Epithelial cell of proximal tubule (primary cell): Measurements from ENCODE around the gene C8G. TPM values are rescaled to one million over a fixed set of nuclear protein-coding genes. Genes with fewer than 3 reads are reported as not detected.

Experiments
- DNase-seq: peaks from one replicate; pipeline ENCODE4 v3.0.0-alpha.2; 2011; ENCODE audit warnings: low read depth
- H3K4me3 ChIP-seq: 2 replicates; pipeline ENCODE4 v1.5.1; 2011; ENCODE audit warnings: low read depth, mild to moderate bottlenecking, low read length
- total RNA-seq: library from RNA; depleted of rRNA; stranded (reverse); fragments of >200 nt; gene quantifications from 2 replicates; pipeline ENCODE4 v1.2.3, GENCODE V29; 2015
- TF ChIP-seq, protein P1 (sequence below): conservative IDR thresholded peaks from 2 replicates; pipeline ENCODE4 v1.5.1; 2012; ENCODE audit warnings: low read depth, mild to moderate bottlenecking, low read length

Gene C8G
- total RNA-seq, 1 donor from 2014 or later, result not detected

- no peak overlapping the region for H3K4me3 ChIP-seq
- no peak for DNase-seq
- TF ChIP-seq, protein P1, sequence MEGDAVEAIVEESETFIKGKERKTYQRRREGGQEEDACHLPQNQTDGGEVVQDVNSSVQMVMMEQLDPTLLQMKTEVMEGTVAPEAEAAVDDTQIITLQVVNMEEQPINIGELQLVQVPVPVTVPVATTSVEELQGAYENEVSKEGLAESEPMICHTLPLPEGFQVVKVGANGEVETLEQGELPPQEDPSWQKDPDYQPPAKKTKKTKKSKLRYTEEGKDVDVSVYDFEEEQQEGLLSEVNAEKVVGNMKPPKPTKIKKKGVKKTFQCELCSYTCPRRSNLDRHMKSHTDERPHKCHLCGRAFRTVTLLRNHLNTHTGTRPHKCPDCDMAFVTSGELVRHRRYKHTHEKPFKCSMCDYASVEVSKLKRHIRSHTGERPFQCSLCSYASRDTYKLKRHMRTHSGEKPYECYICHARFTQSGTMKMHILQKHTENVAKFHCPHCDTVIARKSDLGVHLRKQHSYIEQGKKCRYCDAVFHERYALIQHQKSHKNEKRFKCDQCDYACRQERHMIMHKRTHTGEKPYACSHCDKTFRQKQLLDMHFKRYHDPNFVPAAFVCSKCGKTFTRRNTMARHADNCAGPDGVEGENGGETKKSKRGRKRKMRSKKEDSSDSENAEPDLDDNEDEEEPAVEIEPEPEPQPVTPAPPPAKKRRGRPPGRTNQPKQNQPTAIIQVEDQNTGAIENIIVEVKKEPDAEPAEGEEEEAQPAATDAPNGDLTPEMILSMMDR, result no peak
These were observed 35.8 kb downstream of the C8G start for GRCh38 chr9:136980669-136981478.

DNA sequence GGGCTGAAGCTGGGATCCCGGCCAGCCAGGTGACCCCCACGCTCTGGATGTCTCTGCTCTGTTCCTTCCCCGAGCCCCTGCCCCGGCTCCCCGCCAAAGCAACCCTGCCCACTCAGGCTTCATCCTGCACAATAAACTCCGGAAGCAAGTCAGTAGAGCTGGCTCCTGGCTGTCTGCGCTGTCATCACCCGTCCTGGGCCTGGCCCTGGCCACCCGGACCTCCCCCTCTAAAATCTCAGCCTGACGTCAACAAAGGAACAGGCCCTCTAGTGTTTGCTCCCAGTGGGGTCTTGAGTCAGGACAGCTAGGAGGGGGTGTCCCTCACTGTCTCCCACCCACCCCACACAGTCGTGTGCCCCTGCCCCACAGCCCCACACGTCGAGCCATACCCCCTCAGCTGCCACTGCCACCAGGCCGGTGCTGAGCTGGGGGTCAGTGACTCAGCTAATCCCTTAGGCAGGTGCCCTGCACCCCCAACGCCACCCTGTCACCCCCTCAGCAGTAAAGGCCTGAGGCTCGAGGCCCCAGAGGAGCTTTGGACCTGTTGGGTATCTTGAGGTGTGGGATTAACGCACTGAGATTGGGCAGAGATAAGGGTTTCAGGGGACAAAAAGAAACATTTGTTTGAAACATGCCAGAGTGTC lies 36.7 kb downstream of the C8G start:
- TF ChIP-seq, protein P1, result no peak
- DNase-seq, result no peak

GRCh38 chr9:136982232-136983051 lies 37.4 kb downstream of the C8G start, which contains the start of gene LCNL1:
Gene LCNL1 (plus strand): TSS chr9:136982993. CDS start chr9:136983587, 594 bp downstream.
- no peak for DNase-seq
- H3K4me3 ChIP-seq, result no peak within 1 kb of the TSS
- TF ChIP-seq, protein P1, result no peak

More for the DNA sequence above, 36.7 kb downstream of the C8G start:
- no peak overlapping the region for H3K4me3 ChIP-seq

DNA sequence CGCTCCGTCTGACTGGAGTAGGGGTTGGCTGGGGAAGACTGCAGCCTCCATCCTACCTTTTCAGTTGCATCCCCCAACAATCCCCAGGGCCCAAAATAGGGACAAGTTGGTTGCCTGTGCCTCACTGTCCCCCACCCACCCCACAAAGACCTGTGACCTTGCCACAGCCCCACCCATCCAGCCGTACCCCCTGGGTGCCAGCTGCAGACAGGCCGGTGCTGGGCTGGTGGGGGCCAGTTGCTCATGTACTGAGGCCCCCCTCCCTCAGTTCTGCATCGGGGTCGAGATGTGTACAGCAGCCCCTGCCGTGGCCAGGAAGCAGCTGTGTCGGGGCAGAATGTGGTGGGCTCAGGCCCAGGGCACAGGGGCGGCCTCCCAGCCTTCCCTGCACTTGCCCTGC lies 38.1 kb downstream of the C8G start:
- DNase-seq, result no peak
- TF ChIP-seq, protein P1, result no peak
- no peak overlapping the region for H3K4me3 ChIP-seq

- TF ChIP-seq, protein P1, result no peak
- DNase-seq, result no peak
- H3K4me3 ChIP-seq, result no peak overlapping the region
These were observed 38.7 kb downstream of the C8G start for GRCh38 chr9:136983656-136984314.

DNA sequence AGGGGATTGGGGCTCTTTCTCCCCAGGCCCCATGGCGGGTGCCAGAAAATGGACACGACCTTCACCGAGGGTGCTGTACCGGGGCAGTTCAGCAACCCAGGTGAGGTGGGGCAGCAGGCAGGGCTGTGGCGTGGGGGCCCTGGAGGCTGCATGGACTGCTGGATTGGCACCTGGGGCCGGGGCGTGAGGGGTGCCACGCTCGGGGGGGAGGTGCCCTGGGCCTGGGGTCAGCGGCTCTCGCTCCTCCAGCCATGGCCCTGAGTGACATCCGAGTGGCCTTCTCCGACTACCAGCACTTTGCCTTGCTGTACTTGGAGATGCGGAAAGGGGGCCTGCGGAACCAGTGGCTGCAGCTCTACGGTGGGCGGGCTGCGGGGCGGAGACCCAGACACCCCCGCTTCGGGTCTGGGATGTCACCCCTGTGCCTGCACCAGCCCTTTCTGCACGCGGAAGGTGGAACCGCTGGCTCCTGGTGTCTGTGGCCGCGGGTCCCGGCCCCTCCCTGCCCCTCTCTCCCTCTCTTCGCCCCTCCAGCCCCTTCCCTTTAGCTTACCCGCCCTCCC lies 39.5 kb downstream of the C8G start:
- TF ChIP-seq, protein P1, result no peak

More for the DNA sequence above, 39.5 kb downstream of the C8G start:
- no peak overlapping the region for H3K4me3 ChIP-seq
- no peak for DNase-seq
